Superior temporal gyrus (tissue), 1 donor: ENCODE measurements around the gene STRN3.
"Not testable (repeated sequence)": the region's sequence is repeated elsewhere in the genome, so short reads cannot be mapped to it uniquely, and the experiment has no call there.

Source experiments
- DNase-seq: peaks from one replicate; pipeline ENCODE4 v3.0.0-alpha.2; 2016; ENCODE audit errors: extremely low spot score

Gene STRN3

DNA sequence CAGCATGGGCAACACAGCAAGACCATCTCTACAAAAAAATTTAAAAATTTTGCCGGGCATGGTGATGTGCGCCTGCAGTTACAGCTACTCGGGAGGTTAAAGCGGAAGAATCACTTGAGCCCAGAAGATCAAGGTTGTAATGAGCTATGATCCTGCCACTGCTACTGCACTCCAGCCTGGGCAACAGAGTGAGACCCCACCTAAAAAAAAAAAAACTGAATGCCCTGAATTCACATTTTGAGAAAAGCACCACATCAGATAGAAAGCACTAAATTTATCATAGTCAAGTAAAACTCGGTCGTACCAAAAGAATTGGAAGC, 24.9 kb downstream of the STRN3 start:
- DNase-seq = no peak

- DNase-seq = no peak
Observed at GRCh38 chr14:31000629-31001338, 25.4 kb downstream of the STRN3 start.

GRCh38 chr14:30999038-30999773, 27.0 kb downstream of the STRN3 start:
- DNase-seq = no peak

- DNase-seq = no peak
Observed at GRCh38 chr14:30998100-30998706, 28.0 kb downstream of the STRN3 start.

GRCh38 chr14:30996892-30997659, 29.1 kb downstream of the STRN3 start:
- DNase-seq = no peak

DNA sequence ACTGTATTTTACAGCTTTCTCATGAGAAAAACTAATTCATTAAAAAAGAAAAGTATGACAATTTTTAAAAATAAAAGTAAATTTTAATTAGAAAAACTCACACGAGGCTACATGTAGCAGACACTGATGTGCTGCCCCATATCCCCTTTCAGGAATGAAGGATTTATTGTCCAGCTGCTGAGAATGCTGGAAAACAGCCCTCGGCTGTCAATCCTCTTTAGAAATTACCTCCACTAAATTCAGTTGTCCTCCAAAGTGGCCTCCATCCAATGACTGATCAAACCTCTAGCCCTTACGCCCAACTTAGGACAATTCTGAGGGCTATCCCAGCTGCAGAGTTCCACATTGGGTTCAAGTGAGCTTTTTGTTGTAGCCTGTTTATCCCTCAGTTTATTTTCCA, 30.5 kb downstream of the STRN3 start:
- no peak for DNase-seq

- no peak for DNase-seq
Observed at GRCh38 chr14:30994681-30995620, 31.2 kb downstream of the STRN3 start.

DNA sequence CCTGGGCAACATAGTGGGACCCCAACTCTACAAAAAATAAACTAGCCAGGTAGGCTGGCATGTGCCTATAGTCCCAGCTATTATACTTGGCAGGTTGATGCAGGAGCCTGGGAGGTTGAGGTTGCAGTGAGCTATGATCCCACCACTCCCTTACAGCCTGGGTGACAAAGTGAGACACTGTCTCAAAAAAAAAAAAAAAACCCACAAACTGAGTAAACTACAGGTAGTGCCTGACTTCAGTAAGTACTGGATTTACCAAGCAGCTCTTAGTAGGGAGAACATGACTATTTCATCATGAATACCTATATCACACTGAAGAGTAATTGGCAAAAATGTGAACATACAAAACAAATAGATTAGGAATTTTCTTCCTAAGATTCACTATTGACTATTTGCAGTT, 33.1 kb downstream of the STRN3 start:
- DNase-seq = no peak

DNA sequence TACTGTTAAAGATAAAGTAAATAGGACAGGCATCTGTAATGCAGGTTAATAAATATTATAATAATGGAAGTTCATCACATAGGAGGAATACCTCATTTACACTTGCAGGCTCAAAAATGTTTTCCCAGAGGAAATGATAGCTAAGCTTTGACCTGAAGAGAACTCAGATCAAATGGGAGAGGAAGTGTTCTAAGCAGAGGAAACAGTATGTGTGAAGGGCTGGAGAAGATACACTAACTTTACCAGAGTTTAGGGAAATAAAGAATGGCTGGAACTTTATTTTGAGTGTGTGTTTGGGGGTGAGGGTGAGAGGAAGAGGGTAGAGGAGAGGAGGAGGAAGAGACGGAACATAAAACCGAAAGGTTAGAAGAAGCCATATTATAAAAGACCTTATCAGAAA, 34.8 kb downstream of the STRN3 start:
- DNase-seq = no peak

DNA sequence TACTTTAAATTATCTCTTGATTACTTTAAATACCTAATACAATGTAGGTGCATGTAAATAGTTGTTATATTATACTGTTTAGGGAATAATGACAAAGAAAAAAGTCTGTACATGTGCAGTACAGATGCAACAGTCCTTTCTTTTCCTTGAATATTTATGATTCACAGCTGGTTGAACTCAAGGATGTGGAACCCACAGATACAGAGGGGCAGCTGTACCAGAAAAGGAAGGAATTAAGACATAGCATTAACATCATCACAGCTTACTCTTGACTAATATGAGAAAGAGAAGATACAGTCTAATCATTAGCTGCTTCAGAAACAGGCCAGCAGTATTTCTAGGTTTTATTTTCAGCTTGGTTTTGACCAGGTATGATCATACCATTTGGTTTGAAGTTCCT, 35.4 kb downstream of the STRN3 start:
- DNase-seq = no peak

GRCh38 chr14:30988509-30988908, 37.7 kb downstream of the STRN3 start:
- no peak for DNase-seq

- DNase-seq = no peak
Observed at GRCh38 chr14:30985796-30986195, 40.4 kb downstream of the STRN3 start.

DNA sequence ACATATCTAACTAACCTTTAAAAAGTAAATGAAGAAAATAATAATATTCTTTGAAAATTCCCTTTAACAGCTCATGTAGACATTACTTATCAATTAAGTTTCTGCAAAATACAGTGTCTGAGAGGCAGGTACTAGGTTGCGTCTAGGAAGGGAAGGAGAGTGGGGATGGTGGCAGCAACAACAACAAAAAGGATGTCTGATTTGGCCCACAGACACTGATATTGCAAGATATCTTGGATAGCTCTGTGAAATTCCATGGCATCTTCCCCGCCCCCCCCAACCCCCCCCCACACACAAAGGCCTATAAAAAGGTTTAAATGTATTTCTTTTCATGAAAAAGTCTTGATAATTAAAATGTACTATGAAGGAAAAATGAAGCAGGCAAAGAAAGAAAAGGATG, 42.3 kb downstream of the STRN3 start:
- DNase-seq = no peak

DNA sequence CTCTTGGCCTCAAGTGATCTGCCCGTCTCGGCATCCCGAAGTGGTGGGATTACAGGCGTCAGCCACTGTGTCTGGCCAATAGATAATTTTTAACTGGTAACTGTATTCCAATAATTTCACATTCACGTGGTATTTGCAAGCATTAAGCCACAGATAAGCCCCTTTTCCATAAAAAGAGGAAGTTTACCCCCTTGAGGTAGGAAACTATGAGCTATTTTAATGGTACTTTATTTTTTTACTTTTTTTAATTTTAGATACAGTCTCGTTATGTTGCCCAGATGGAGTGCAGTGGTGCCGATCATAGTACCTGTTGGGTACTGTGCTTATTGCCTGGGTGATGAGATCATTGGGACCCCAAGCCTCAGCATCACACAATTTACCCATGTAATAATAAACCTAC, 43.6 kb downstream of the STRN3 start:
- DNase-seq = no peak

GRCh38 chr14:30980980-30981379, 45.2 kb downstream of the STRN3 start:
- DNase-seq = no peak

DNA sequence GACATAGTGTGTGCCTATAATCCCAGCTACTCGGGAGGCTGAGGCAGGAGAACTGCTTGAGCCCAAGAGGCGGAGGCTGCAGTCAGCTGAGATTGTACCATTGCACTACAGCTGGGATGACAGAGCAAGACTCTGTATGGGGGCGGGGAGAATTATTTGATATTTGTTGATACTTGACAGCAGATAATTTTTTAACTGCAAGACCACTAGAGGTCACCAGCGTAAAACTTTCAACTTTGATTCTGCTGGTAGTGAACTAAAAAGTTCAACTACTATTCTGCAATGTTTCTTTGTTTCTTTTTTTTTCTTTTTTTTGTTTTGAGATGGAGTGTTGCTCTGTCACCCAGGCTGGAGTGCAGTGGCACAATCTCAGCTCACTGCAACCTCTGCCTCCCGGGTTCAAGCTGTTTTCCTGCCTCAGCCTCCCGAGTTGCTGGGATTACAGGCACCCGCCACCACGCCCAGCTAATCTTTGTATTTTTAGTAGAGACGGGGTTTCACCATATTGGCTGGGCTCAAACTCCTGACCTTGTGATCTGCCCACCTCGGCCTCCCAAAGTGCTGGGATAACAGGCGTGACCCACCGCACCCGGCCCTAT, 46.0 kb downstream of the STRN3 start:
- DNase-seq = peak; percentile 78

DNA sequence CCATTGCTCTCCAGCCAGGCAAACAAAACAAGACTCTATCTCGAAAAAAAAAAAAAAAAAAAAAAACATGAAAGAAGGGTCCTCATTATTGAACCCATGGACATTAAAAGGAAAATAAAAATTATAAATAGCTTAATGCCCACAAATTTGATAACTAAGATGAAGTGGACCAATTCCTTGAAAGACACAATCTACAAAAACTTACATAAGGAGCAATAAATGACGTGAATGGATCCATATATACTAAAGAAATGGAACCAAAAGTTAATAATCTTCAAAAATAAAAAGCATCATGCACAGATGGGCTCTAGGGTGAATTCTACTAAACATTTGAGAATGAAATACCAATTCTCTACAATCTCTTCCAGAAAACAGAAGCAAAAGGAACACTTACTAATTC, 48.4 kb downstream of the STRN3 start:
- no peak for DNase-seq

GRCh38 chr14:30974628-30975027, 51.6 kb downstream of the STRN3 start:
- no peak for DNase-seq

- DNase-seq = no peak
Observed at GRCh38 chr14:30972882-30973582, 53.1 kb downstream of the STRN3 start.

- DNase-seq = not testable (repeated sequence)
Observed at GRCh38 chr14:30972036-30972732, 54.0 kb downstream of the STRN3 start.
